Stimulated activated CD8-positive, alpha-beta memory T cell treated with anti-CD3 and anti-CD28 coated beads, Interleukin-4, amount 100 ng/mL, for 48 hours (primary cell): ENCODE results near the gene FCGR2B.
A peak's percentile ranks its signal among the peaks of the same experiment; 100 is the strongest.
"Not testable (repeated sequence)": the region's sequence is repeated elsewhere in the genome, so short reads cannot be mapped to it uniquely, and the experiment has no call there.

Experiments used
- DNase-seq: peaks from one replicate; pipeline ENCODE4 v3.0.0-alpha.2; 2020

The FCGR2B gene

DNA sequence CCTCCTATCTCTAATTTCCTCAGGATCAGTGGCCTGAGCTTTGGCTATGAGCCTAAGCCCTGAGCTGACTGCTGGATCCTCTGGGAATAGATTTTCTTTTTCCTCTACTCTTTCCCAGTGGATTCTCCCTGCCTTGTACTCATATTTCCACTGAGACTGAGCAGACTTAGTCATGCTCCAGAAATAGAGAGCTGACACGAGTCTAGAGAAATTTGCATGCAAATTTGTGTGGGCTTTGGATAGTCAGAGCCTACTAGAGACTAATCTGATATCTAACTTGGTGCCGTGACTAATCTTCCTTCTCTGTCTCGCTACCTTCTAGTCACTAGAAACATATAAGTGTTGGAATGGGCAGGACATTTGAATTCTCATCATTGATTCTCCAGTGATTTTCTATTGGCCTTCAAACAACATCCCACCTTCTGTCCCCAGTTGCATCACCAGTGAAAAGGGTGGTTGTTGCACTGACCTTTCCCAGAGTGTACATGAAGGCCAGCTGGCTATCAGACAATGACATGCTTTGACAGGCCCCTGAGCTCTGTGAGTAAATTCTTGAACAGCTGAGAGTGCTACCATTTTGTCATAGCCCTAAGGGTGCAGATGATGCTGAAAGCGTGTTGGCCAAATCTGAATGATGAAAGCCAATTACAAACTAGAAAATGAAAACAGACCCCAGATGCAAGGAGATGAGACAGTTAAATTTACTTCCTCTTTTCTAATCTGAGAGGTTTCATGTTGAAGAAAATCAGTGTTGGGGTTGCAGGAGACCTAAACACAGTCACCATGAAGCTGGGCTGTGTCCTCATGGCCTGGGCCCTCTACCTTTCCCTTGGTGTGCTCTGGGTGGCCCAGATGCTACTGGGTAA lies 43.8 kb downstream of the FCGR2B start, which contains the start of gene FCRLA:
Gene FCRLA, plus strand, starts transcription at position 748 of the 866 bp plus-strand sequence. Its CDS starts 36 bp downstream, at position 784.
- DNase-seq, result no peak

DNA sequence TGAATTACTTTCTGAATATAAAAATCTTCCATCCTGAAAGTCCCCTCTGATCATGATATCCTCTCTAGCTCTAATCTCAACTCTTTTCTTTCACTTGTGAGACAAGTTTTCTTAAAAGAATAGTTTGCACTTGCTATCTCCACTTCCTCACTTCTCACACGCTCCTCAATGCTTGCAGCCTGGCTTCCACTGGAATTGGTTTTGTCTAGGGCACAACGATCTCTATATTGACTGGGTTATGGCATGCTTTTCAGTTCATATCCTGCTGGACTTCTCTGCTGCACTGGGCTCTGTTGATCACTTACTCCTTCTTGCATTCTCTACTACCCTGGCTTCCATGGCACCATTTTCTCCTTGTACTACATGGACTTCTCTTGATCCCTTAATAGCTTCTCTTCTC lies 44.6 kb downstream of the FCGR2B start:
- DNase-seq, result no peak

DNA sequence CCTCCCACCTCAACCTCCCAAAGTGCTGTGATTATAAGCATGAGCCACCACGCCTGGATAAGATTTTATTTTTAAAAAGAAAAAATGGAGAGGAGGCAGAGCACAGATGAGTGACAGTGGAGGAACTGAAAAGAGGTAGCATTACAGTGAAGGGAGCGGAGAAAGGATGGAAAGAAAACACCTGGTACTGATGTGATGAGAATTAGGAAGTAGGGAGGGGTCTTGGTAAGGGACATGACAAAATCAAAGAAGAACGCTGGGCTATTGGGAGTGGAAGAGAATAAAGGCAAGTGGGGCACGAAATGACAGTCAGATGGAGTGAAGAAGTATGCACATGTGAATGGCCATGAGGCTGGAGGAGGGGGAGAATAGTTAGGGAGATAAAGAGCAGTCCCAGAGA lies 46.4 kb downstream of the FCGR2B start:
- no peak for DNase-seq

DNA sequence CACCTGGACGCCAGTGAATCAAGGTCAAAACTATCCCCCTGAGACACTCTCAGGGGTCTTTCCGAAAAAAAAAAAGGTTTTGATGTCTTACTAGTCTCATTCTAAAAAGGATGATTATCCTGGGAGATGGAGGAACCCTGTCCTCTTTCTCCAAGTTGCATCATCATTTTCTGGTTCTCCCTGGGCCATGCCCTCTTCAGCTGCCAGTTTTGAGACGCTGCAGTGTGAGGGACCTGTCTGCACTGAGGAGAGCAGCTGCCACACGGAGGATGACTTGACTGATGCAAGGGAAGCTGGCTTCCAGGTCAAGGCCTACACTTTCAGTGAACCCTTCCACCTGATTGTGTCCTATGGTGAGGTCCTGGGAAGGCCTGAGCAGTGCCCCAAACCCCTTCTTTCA lies 47.6 kb downstream of the FCGR2B start:
- no peak for DNase-seq

DNA sequence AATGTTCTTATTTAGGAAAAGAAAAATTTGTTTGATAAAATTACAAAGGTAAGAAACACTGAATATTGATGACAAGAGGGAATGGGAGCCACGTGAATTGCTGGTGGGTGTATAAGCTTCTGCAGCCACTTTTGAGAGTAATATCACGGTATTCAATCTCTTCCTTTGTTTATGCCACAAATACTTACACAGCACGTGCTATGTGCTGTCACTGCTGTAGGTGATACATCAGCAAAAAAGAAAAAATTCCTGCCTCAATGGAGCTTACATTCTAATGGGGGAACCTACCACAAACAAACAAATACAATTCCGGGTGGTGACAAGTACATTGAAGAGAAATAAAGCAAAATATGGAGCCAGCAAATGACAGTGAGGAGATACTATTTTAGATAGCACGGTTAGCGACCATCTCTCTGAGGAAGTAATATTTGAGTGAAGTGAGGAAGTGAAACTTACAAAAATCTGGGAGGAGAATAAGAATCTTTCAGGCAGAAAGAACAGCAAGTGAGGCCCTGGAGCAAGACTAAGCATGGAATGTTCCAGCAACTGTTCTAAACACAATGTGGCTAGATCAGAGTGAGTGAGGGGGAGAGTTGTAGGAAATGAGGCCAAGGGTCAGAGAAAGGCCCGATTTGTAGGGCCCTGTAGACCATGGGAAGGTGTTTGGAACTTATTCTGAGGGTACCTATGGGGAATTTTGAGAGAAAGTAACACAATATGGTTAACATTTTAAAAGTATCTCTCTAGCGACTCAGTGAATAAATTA lies 55.8 kb downstream of the FCGR2B start:
- DNase-seq, result no peak

DNA sequence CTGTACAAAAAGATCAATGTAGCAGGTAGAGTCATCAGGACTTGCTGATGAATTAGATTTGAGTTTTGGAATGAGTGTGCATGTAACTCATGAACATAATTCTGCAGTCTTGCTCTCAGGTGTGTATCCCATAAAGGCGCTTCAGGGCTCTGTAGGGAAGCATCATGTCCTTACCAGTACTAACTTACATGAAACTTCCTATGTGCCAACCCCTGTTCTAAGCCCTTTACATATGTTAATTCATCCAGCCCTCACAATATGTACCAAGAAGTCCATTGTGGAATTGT lies 56.3 kb downstream of the FCGR2B start:
- no peak for DNase-seq

DNA sequence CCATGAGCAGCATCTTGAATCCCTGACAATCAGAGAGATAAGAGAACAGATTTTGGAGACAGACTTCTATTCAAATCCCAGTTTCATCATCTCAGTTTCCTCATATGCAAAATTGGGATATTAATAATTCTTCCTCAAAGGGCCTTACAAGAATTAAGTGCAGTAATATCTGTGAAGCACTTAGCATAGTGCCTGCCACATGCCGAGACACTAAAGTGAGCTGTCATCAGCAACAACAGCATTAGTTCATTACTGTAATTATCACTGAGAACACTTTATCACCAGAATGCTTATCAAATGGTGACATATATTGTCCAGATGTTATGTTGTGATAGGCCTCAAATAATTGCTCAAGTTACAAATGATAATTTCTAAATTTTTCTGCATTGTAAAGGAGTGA lies 57.5 kb downstream of the FCGR2B start:
- no peak for DNase-seq

DNA sequence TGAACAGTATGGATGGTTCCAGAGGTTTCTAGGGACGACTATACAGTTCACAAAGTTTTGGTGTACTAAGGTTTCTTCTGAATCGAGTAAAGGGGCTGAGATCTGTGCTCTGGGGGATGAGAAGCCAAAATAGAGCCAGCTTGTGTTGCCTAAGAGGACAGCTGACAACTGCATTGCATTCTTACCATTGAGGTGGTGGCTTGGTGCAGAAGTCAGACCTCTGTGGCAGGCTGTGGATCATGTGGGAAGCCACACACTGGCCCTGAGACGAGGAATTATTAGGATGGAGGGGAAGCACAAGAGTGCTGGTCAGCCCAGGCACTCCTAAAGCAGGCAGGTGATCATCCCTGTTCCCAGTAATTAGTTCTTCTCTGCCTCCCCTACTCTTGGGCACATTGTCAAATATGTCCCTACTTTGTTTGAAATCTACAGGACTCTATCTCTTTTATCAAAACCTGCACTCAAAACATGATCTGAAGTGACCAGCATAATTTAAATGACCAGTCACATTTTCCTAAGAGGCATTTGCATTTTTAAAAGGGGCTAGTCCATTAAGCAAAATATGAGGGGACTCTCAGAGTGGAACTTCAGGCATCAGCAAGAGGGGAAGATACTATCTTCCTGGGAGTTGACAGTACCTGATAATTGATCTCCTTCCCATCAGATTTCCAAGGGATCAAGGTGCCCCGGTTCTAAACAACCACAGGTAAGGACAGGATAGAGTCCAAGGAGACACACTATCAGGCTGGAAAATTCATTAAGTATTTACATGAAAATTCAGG lies 58.2 kb downstream of the FCGR2B start, which contains the start of gene FCRLB:
Gene FCRLB, plus strand, starts transcription at position 589 of the 782 bp plus-strand sequence. CDS start 1,129 bp downstream, outside the sequence.
- no peak for DNase-seq

DNA sequence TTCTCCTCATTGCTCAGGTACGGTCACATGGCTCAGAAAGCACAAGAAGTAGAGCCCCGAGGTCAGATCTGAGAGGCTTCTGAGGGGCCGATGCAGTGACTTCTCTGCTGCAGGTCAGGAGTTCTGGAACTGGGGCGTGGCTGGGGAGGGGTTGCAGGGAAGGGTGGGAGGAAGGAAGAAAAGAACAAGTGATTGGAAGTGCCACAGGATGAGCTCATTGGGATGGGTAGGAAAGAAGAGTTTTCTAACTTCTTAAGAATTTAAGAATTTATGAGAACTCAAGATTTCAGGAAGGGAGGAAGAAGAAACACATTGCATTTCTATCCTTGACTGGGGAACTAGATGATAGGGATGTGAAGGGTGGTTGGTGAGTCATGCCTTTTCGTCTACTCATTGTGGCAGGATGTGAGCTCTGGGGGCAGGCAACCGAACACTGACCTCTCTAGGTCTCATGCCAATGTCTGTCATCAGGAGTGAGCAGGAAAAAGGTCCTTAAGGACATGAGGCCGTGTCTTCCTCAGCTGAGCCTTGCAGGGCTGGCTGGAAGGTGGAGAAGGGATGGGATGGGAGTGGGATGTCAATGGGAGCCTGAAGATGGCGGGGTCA lies 58.9 kb downstream of the FCGR2B start:
- DNase-seq, result no peak

DNA sequence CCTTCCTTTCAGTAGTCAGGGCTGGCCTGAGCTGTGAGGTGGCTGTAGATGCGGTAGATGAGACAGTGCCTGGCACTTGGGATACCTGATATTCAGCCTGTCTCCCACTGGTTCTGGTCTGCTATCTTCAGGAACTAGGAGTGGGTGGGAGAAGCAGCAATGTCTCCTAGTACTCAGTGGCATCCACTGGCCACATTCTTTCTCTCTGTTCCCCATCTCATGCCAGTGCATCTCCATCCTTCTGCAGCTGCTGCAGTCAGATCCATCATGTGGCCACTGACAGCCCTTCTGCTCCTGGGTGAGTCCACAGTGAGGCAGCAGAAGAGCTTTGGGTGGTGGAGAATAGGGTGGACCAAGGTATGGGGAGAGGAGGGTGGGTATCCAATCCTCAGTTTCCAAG lies 59.5 kb downstream of the FCGR2B start:
- no peak for DNase-seq

DNA sequence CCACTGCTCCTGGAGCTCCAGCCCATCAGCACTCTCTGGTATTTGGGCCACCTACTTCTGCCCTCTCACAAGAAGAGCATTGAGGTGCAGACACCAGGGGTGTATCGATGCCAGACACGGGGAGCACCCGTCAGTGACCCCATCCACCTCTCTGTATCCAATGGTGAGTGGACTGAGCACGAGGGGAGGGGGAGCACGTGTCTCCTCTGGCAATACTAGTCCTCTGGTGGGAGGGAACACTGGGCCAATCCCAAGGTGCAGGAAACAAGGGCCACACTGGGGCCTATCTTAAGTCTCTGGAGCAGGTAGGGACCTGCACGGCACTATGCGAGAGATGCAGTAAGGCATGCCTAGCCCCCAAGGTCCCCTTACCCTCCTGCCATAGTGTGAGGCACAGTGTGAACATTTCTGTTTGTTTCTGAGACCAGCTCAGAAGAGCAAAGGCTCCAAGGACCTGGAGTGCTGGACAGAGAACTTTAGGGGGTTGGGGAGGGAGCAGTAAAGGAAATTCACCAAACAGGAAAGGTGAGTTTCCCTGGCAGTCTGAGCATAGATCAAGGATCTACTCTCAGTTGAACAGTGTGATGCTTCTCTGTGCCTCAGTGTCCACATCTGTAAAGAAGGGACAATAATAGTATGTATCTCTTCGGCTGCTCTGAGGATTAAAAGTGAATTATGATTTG lies 60.7 kb downstream of the FCGR2B start:
- DNase-seq, result no peak

DNA sequence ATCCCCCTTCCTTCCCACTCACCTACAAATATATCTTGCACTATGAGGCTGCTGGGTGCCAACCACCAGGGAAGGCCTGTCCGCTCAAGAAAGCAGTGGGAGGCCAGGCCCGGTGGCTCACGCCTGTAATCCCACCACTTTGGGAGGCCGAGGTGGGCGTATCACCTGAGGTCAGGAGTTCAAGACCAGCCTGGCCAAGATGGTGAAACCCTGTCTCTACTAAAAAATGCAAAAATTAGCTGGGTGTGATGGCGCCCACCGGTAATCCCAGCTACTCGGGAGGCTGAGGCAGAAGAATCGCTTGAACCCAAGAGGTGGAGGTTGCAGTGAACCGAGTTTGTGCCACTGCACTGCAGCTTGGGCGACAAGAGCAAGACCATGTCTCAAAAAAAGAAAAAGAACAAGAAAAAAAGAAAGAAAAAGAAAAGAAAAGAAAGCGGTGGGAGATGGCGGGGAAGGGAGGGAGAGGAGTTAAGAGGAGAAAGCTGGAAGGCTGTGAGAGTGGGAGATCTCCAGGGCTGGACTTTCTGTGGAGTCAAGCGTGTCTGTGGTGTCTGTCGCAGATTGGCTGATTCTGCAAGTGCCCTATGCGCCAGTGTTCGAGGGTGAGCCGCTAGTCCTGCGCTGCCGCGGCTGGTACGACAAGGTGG lies 62.4 kb downstream of the FCGR2B start:
- DNase-seq, result not testable (repeated sequence)

DNA sequence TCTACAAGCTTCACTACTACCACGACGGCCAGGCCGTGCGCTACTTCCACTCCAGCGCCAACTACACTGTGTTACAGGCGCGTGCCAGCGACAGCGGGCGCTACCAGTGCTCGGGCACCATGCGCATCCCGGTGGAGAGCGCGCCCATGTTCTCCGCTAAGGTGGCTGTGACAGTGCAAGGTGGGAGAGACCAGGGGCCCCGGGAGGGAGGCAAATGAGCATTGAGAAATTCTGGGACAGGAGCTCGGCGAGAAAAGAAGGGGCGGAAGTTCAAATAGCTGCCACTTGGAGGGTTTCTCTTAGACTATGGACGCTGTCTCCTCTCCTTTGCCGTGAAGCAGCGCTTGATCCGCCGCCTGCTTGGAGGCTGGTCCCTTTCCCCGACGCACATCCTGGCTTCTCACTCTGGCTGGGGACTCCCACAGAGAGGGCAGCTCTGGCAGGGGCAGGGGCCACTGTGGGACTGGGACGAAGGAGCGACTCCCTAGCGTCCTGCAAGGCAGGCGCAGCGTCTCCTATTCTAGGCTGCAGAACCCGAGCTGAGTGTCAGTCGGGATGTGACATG lies 63.0 kb downstream of the FCGR2B start:
- peak; percentile 55 for DNase-seq

DNA sequence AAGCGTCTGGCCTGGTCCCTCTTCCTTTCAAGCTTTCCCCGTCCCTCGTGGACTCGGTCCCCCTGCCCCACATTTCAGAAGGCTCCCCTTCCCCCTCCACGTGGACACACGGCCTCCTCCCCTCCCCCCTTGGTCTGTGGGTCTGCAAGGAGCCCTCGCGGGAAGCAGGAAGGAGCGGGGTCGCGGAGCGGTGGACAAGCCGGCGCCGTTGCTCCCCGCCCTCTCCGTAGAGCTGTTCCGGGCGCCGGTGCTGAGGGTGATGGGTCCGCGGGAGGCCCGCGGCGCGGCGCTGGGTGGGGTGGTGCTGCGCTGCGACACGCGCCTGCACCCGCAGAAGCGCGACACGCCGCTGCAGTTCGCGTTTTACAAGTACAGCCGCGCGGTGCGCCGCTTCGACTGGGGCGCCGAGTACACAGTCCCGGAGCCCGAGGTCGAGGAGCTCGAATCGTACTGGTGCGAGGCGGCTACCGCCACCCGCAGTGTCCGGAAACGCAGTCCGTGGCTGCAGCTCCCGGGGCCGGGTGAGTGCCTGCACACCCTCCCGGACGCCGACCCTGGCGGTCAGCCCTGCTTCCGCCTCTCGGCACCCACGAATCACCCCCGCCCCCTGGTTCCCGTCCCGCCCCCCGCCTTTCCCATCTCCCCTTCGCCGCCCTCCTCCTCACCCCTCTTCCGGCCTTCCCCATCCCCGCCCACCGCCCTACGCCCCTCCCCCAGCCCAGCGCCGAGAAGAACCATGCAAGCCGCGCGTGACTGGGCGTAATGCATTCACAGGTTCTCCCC lies 63.7 kb downstream of the FCGR2B start:
- DNase-seq, result peak; percentile 70

DNA sequence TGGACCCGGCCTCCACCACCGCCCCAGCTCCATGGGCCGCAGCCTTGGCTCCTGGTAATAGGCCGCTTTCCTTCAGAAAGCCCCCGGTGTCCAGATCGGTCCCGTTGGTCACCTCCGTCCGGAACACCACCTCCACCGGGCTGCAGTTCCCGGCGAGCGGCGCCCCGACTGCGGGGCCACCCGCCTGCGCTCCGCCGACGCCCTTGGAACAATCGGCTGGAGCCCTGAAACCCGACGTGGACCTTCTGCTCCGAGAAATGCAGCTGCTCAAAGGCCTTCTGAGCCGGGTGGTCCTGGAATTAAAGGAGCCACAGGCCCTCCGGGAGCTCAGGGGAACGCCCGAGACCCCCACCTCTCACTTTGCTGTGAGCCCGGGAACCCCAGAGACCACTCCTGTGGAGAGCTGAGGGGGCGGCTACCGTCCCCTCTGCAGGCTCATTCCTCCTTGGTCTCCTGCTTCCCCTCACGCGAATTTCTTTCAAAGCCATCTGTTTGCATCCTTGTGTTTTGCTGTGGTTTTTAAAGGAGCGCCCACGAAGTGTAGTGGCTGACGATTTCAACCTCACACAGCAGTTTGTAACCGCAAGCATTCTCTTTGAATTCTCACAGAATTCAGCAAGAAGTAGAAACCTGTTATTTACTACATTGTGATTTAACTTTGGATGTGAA lies 64.4 kb downstream of the FCGR2B start:
- DNase-seq, result peak; percentile 45
